Fibroblast of lung (primary cell): ENCODE results near the gene KLHL41.

Experiments
- EZH2 ChIP-seq: IDR thresholded peaks from 2 replicates; pipeline ENCODE4 v1.5.1; 2012; ENCODE audit warnings: low read length, control low read depth, mild to moderate bottlenecking; ENCODE audit errors: missing control alignments
- TF ChIP-seq, protein P1 (sequence below), 2 donors: IDR thresholded peaks in 1 of 2; conservative IDR thresholded peaks in 1 of 2; 1 replicate in 1 of 2; 2 replicates in 1 of 2; pipeline ENCODE4 v1.5.1; 2011 to 2012; ENCODE audit warnings: low read length in 2 of 2, control low read depth in 1 of 2, inconsistent platforms in 1 of 2, low read depth in 1 of 2, mild to moderate bottlenecking in 1 of 2

- TF ChIP-seq, protein P1, sequence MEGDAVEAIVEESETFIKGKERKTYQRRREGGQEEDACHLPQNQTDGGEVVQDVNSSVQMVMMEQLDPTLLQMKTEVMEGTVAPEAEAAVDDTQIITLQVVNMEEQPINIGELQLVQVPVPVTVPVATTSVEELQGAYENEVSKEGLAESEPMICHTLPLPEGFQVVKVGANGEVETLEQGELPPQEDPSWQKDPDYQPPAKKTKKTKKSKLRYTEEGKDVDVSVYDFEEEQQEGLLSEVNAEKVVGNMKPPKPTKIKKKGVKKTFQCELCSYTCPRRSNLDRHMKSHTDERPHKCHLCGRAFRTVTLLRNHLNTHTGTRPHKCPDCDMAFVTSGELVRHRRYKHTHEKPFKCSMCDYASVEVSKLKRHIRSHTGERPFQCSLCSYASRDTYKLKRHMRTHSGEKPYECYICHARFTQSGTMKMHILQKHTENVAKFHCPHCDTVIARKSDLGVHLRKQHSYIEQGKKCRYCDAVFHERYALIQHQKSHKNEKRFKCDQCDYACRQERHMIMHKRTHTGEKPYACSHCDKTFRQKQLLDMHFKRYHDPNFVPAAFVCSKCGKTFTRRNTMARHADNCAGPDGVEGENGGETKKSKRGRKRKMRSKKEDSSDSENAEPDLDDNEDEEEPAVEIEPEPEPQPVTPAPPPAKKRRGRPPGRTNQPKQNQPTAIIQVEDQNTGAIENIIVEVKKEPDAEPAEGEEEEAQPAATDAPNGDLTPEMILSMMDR (conservative IDR thresholded peaks at IDR 0.05 in 1 of 2, IDR thresholded peaks at IDR 0.05 in 1 of 2; ENCODE audit: low read depth in 1 of 2, low read length in 2 of 2): no peak
- no peak for TF ChIP-seq EZH2
Measured at GRCh38 chr2:169540146-169540545, 30.6 kb downstream of the KLHL41 start.
